Liver (tissue), 9 donors: Measurements from ENCODE around the gene KCNMB2. TPM values are rescaled to one million over a fixed set of nuclear protein-coding genes. Genes with fewer than 3 reads are reported as not detected.

Source experiments
- DNase-seq: peaks from one replicate; pipeline ENCODE4 v3.0.0-alpha.2; 2017; ENCODE audit warnings: low spot score
- H3K27ac ChIP-seq, 2 donors: one replicate each; pipeline ENCODE4 v1.7.0; 2013; ENCODE audit warnings: inconsistent platforms in 2 of 2, low read length in 2 of 2, control low read depth in 1 of 2, low read depth in 1 of 2, mild to moderate bottlenecking in 1 of 2
- H3K27me3 ChIP-seq, 4 donors: one replicate each; pipeline versions ENCODE4 v1.6.1 to v1.7.0; 2013; ENCODE audit warnings: low read length in 3 of 4, inconsistent platforms in 1 of 4, mild to moderate bottlenecking in 1 of 4, moderate library complexity in 1 of 4; ENCODE audit not compliant: control insufficient read depth in 4 of 4, insufficient read depth in 4 of 4
- H3K36me3 ChIP-seq, 4 donors: one replicate each; pipeline versions ENCODE4 v1.6.1 to v1.7.0; 2013; ENCODE audit warnings: low read length in 3 of 4, mild to moderate bottlenecking in 3 of 4, low read depth in 1 of 4, moderate library complexity in 1 of 4; ENCODE audit not compliant: control insufficient read depth in 4 of 4, insufficient read depth in 3 of 4
- H3K4me1 ChIP-seq, 4 donors: one replicate each; pipeline versions ENCODE4 v1.6.1 to v1.7.0; 2013; ENCODE audit warnings: low read length in 3 of 4, mild to moderate bottlenecking in 3 of 4, moderate library complexity in 1 of 4; ENCODE audit not compliant: control insufficient read depth in 4 of 4, insufficient read depth in 4 of 4
- H3K4me3 ChIP-seq, 3 donors: one replicate each; pipeline versions ENCODE4 v1.6.1 to v1.7.0; 2013; ENCODE audit warnings: low read length in 3 of 3, control low read depth in 1 of 3, low read depth in 1 of 3, mild to moderate bottlenecking in 1 of 3
- H3K9ac ChIP-seq, 2 donors: one replicate each; pipeline ENCODE4 v1.7.0; 2013; ENCODE audit warnings: low read length in 2 of 2, mild to moderate bottlenecking in 2 of 2, moderate library complexity in 2 of 2, control low read depth in 1 of 2, low read depth in 1 of 2
- H3K9me3 ChIP-seq, 4 donors: one replicate each; pipeline versions ENCODE4 v1.6.1 to v1.7.0; 2013; ENCODE audit warnings: low read length in 3 of 4; ENCODE audit not compliant: control insufficient read depth in 4 of 4
- ATF3 ChIP-seq: IDR thresholded peaks from 2 replicates; pipeline ENCODE4 v1.6.1; 2016; ENCODE audit warnings: antibody characterized with exemption
- FOXA1 ChIP-seq: IDR thresholded peaks from 2 replicates; pipeline ENCODE4 v1.6.1; 2016; ENCODE audit warnings: antibody characterized with exemption
- GABPA ChIP-seq, 2 donors: IDR thresholded peaks in 1 of 2; conservative IDR thresholded peaks in 1 of 2; 2 replicates each; pipeline ENCODE4 v1.6.1; 2016; ENCODE audit warnings: antibody characterized with exemption in 2 of 2, mild to moderate bottlenecking in 1 of 2, moderate library complexity in 1 of 2
- JUND ChIP-seq, 2 donors: IDR thresholded peaks; 2 replicates each; pipeline ENCODE4 v1.6.1; 2016; ENCODE audit warnings: antibody characterized with exemption in 2 of 2
- MAX ChIP-seq: IDR thresholded peaks from 2 replicates; pipeline ENCODE4 v1.6.1; 2016; ENCODE audit warnings: antibody characterized with exemption
- NR2F2 ChIP-seq: IDR thresholded peaks from 2 replicates; pipeline ENCODE4 v1.6.1; 2016; ENCODE audit warnings: antibody characterized with exemption
- REST ChIP-seq: IDR thresholded peaks from 2 replicates; pipeline ENCODE4 v1.6.1; 2016; ENCODE audit warnings: antibody characterized with exemption, mild to moderate bottlenecking
- RXRA ChIP-seq, 2 donors: IDR thresholded peaks; 2 replicates each; pipeline ENCODE4 v1.6.1; 2017 to 2018; ENCODE audit warnings: antibody characterized with exemption in 2 of 2, mild to moderate bottlenecking in 1 of 2
- SP1 ChIP-seq: IDR thresholded peaks from 2 replicates; pipeline ENCODE4 v1.6.1; 2018; ENCODE audit warnings: antibody characterized with exemption, mild to moderate bottlenecking
- YY1 ChIP-seq: IDR thresholded peaks from 2 replicates; pipeline ENCODE4 v1.6.1; 2016; ENCODE audit warnings: antibody characterized with exemption, mild to moderate bottlenecking
- WGBS: extraction: QIAGEN DNeasy Blood & Tissue Kit; methylation state at CpG from one replicate; pipeline ENCODE4 v1.1.7; 2013; 5-methylcytosine and 5-hydroxymethylcytosine counted together
- polyA plus RNA-seq, 2 donors: library from polyadenylated mRNA; stranded (reverse) in 1 of 2; unstranded in 1 of 2; fragments of 200-250 nt in 1 of 2; fragments of >200 nt in 1 of 2; fragmentation: Nextera tagmentation in 1 of 2; extraction: Ambion mirVana in 1 of 2; gene quantifications; one replicate each; pipeline versions ENCODE4 v1.2.1 to v1.2.3, GENCODE V29; 2013 to 2015
- total RNA-seq, 2 donors: library from RNA; depleted of rRNA; stranded (reverse); fragments of >200 nt; gene quantifications; one replicate each; pipeline ENCODE4 v1.2.3, GENCODE V29; 2014
- donor health status: healthy.
- donor health status: healthy.
- donor health status: healthy.
- donor health status: healthy.
- donor health status: healthy.

Gene KCNMB2
- total and polyA plus RNA-seq, 4 donors: 0.08 to 0.33 (median 0.16) TPM; not detected in 1

GRCh38 chr3:178684881-178685590 is 148.8 kb downstream of the KCNMB2 start:
- no peak for TF ChIP-seq JUND (IDR thresholded peaks at IDR 0.05)
- TF ChIP-seq REST: peak; percentile 97
- H3K9me3 ChIP-seq: peaks cover 0 to 4% (median 0%) of the 10 kb centered on the region in 4 donors
- 51% methylated on average over 1 of the region's 1 CpG for WGBS
- no peak overlapping the region for H3K27ac ChIP-seq
- no peaks in the 10 kb centered on the region for H3K27me3 ChIP-seq
- no peaks in the 10 kb centered on the region for H3K4me1 ChIP-seq
- H3K9ac ChIP-seq: no peak overlapping the region
- no peak for DNase-seq
- no peak overlapping the region for H3K4me3 ChIP-seq
- no peaks in the 10 kb centered on the region for H3K36me3 ChIP-seq

- Histone ChIP-seq H3K27me3 (no peaks in the 10 kb centered on the region), H3K9me3 (peaks cover 0 to 4% (median 0%) of the 10 kb centered on the region in 4 donors), H3K9ac (no peak overlapping the region), H3K27ac (no peak overlapping the region), H3K4me1 (no peaks in the 10 kb centered on the region), H3K36me3 (no peaks in the 10 kb centered on the region), H3K4me3 (no peak overlapping the region)
- TF ChIP-seq REST (no peak), RXRA (IDR thresholded peaks at IDR 0.05) (no peak), FOXA1 (no peak), ATF3 (no peak), MAX (no peak), SP1 (no peak), JUND (IDR thresholded peaks at IDR 0.05) (no peak), NR2F2 (no peak), YY1 (no peak), GABPA (IDR thresholded peaks at IDR 0.05 in 1 of 2, conservative IDR thresholded peaks at IDR 0.05 in 1 of 2) (no peak)
- WGBS: 35% methylated on average over 3 of the region's 3 CpGs
- no peak for DNase-seq
Measured at GRCh38 chr3:178685591-178685906, 149.3 kb downstream of the KCNMB2 start.
